Breast epithelium (tissue), 3 donors: ENCODE data around the gene MUC6.

ENCODE experiments used
- CTCF ChIP-seq, 3 donors: fragments of 450-650 bp; IDR thresholded peaks; one replicate each; pipeline ENCODE4 v1.5.1; 2016 to 2017; ENCODE audit warnings: antibody characterized with exemption in 3 of 3, mild to moderate bottlenecking in 3 of 3, moderate library complexity in 3 of 3
- POLR2A ChIP-seq: fragments of 450-650 bp; IDR thresholded peaks from one replicate; pipeline ENCODE4 v1.6.1; 2016; ENCODE audit warnings: antibody characterized with exemption, mild to moderate bottlenecking, moderate library complexity
- POLR2AphosphoS5 ChIP-seq, 3 donors: sonication (generic); formaldehyde crosslinking; IDR thresholded peaks; one replicate each; pipeline ENCODE4 v1.6.1; 2017; ENCODE audit warnings: antibody characterized with exemption in 3 of 3

GRCh38 chr11:1085440-1086170 lies 49.1 kb upstream of the MUC6 start:
- no peak for TF ChIP-seq POLR2AphosphoS5 (IDR thresholded peaks at IDR 0.05)
- TF ChIP-seq POLR2A, result no peak
- TF ChIP-seq CTCF (IDR thresholded peaks at IDR 0.05), result no peak
